GM18873 (cell line): ENCODE results near the gene LIN37.
"Not testable (repeated sequence)": the region's sequence is repeated elsewhere in the genome, so short reads cannot be mapped to it uniquely, and the experiment has no call there.

Experiments
- ATAC-seq: cut with Tn5 transposase; IDR thresholded peaks from one replicate; pipeline ENCODE4 v1.9.1; 2021; ENCODE audit warnings: mild to moderate bottlenecking, moderate library complexity, moderate number of reproducible peaks; ENCODE audit not compliant: unreplicated experiment, low FRiP score

LIN37 gene

GRCh38 chr19:35787227-35787799 lies 38.9 kb downstream of the LIN37 start:
- no peak for ATAC-seq

- ATAC-seq: no peak
Observed at GRCh38 chr19:35788205-35788960, 40.0 kb downstream of the LIN37 start.

DNA sequence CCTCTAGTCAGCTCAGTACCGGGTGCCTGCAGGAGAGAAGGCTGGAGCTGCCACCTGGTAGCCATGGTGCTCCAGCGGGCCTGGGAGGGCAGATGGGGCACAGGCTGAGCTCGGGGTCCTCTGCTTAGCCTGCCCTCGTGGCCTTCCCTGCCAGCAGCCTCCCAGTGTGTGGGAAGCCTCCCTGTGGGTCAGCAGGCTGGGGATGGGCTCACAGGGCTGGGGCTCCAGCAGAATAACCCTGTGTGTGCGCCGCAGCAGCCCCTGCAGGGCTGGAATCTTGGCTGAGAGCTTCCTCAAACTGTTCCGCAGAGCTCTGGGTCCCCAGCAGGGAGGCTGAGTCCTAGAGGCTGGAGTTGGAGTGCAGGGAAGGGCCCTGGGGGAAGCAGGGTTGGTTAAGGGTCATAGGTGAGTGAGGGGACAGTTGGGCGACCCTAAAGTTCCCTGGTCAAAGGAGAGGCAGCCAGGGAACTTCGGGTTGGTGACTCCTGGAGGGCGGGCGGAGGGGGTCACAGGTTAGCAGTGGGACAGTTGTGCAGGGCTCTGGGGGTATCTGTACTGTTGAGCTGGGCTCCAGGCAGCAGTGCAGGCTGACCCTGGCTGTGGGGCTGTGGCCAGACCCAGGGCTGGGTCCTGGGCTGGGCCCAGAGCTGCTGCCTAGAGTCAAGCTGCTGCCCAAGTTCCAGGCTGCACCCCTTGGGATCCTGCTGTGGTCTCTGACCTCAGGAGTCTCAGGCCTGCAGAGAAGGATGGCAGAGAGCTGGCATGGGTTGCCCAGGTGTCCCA lies 41.0 kb downstream of the LIN37 start:
- ATAC-seq: no peak

- no peak for ATAC-seq
Observed at GRCh38 chr19:35789978-35790944, 41.9 kb downstream of the LIN37 start.

GRCh38 chr19:35790981-35791813 lies 42.8 kb downstream of the LIN37 start:
- ATAC-seq: no peak

- no peak for ATAC-seq
Observed at GRCh38 chr19:35791814-35792279, 43.5 kb downstream of the LIN37 start.

DNA sequence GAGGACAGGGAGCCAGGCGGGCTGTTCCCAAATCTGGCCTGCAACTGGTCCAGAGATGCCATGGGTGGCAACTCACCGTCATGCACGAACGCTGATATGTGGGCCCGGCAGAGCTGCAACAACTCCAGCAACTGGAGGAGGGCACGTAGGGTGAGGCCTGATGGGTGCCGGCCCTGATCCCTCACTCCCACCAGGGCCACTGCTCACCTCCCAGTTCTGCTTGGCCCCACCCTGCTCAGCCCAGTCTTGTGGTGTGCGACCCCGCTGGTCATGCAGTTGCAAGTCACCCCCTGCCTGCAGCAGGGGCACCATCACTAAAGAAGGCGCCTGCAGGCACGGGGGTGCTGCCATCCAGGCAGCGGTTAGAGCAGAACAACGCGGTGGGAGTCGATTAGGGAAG lies 43.9 kb downstream of the LIN37 start:
- ATAC-seq: no peak

DNA sequence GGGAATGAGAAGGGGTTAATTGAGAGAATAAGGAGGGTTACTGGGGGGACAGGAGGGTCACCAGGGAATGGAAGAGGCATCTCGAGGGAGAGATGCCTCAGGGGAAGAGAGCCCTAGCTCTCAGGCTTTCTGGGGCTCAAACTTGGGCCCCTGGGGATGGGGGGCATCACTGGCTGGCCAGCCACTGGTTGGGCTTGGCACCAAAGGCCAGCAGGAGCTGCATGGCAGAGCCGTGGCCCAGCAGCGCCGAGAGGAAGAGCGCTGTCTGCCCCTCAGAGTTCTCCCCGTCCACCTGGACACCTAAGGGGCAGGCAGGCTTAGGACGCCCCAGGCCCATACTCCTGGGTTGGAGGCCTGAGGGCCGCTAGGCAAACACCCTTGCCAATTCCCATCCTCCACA lies 44.5 kb downstream of the LIN37 start:
- no peak for ATAC-seq

DNA sequence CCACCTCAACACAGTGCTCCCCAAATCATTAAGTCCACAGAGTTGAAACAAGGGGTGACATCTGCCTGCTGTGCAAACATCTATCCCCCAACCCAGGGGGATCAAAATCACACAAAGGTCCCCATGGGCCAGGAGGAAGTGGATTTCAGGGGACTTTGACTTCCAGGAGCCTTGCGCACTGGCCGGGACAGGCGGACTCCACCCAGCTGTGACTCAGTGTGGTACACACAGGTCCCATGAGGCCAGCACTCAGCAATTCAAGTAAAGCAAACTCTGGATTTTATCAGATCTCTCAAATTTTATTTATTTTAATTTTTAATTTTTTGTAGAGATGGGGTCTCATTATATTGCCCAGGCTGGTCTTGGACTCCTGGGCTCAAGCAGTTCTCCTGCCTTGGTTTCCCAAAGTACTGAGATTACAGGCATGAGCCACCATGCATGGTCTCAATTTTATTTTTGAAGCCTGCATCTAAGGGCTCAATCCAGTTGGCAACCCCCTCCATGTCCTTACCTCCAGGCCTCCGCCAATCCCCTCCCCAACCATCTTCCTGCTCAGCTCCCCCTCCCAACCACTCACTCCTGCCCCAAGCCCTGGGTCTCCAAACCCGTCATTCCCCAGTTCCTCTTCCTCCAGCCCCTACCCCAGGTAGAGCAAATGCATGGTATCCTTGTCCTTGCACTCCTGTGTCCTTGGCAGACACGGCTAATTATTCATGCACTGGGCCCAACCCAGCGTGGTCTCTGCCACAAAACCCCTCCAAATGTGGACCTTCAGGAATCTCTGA lies 45.2 kb downstream of the LIN37 start:
- ATAC-seq: no peak

DNA sequence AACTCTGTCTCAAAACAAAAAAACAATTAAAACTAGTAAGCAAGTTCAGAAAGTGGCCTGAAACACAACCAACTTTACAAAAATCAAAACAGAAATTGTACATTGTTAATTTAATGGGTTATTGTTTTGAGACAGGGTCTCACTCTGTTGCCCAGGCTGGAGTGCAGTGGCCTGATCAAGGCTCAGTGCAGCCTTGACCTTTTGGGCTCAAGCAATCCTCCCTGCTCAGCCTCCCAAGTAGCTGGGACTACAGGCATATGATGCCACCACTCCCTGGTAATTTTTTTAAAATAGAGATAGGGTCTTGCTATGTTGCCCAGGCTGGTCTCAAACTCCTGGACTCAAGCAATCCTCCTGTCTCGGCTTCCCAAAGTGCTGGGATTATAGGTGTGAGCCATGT lies 47.2 kb downstream of the LIN37 start:
- ATAC-seq: not testable (repeated sequence)

- ATAC-seq: no peak
Observed at GRCh38 chr19:35796645-35797542, 48.5 kb downstream of the LIN37 start.

GRCh38 chr19:35797663-35798062 lies 49.3 kb downstream of the LIN37 start:
- ATAC-seq: no peak

- no peak for ATAC-seq
Observed at GRCh38 chr19:35801828-35802227, 53.5 kb downstream of the LIN37 start.
